ENCODE results near the gene TRIM10. TPM values are rescaled to one million over a fixed set of nuclear protein-coding genes. Genes with fewer than 3 reads are reported as not detected.
"Not testable (repeated sequence)": the region's sequence is repeated elsewhere in the genome, so short reads cannot be mapped to it uniquely, and the experiment has no call there.

Gene TRIM10
- total and polyA plus RNA-seq, 2 experiments from 2014 or later: 0.31 TPM; not detected in 1

DNA sequence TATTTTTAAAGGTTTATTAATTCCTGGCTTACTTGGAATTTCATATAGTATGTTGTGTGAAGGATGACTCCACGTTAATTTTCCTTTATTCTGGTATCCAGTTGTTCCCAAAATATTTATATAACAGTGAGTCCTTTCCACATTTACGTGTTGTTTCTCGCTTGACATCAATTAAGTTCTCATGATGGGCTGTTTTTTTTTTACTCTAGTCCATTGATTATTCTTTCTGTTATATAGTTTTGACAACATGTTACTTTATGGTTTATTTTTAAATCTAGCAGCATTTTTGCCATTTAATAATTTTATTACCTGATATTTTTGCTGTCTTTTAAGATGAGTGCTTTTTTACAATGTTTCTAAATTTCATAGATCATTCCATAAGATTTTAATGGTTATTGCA, 18.3 kb downstream of the TRIM10 start (continued):
- no peak for TF ChIP-seq CTCF (conservative IDR thresholded peaks at IDR 0.05; ENCODE audit: low read depth in 2 of 2)

DNA sequence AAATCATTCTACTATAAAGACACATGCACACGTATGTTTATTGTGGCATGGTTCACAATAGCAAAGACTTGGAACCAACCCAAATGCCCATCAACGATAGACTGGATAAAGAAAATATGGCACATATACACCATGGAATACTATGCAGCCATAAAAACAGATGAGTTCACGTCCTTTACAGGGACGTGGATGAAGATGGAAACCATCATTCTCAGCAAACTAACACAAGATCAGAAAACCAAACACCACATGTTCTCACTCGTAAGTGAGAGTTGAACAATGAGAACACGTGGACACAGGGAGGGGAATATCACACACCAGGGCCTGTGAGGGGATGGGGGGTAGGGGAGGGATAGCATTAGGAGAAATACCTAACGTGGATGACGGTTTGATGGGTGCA, 20.8 kb downstream of the TRIM10 start:
- H3K27ac Mint-ChIP-seq; H3K27me3 ChIP-seq (ENCODE audit: insufficient read depth); H3K4me2 ChIP-seq; DNase-seq (ENCODE audit: low spot score); H3K4me1 Mint-ChIP-seq; H3K9me3 Mint-ChIP-seq; H3K36me3 Mint-ChIP-seq (ENCODE audit: low read depth); H3K9me2 ChIP-seq (ENCODE audit: insufficient read depth); H3K4me3 ChIP-seq; H3K4me1 ChIP-seq (ENCODE audit: insufficient read depth); H3K4me3 Mint-ChIP-seq; H4K20me1 ChIP-seq (replicated peaks; ENCODE audit: insufficient read depth); H3K27me3 Mint-ChIP-seq (ENCODE audit: insufficient read depth, low read depth, poor library complexity); ATAC-seq; H3K27ac ChIP-seq (ENCODE audit: low read depth); H3K79me2 ChIP-seq (replicated peaks; ENCODE audit: insufficient read depth); H3F3A ChIP-seq (replicated peaks; ENCODE audit: low read depth); H2AFZ ChIP-seq; H3K36me3 ChIP-seq (ENCODE audit: insufficient read depth): not testable (repeated sequence)

- Histone ChIP-seq H3F3A (replicated peaks; ENCODE audit: low read depth) (no peaks in the 10 kb centered on the region), H3K36me3 (ENCODE audit: insufficient read depth) (no peaks in the 10 kb centered on the region), H3K27me3 (ENCODE audit: insufficient read depth) (peaks cover 15% of the 10 kb centered on the region; the same call in 1 of the 2 replicates), H3K9me2 (ENCODE audit: insufficient read depth) (no peaks in the 10 kb centered on the region), H2AFZ (no peak overlapping the region), H3K4me3 (no peak overlapping the region), H4K20me1 (replicated peaks; ENCODE audit: insufficient read depth) (no peaks in the 10 kb centered on the region), H3K27ac (ENCODE audit: low read depth) (no peak overlapping the region), H3K79me2 (replicated peaks; ENCODE audit: insufficient read depth) (no peaks in the 10 kb centered on the region), H3K4me2 (no peak overlapping the region), H3K4me1 (ENCODE audit: insufficient read depth) (no peaks in the 10 kb centered on the region)
- Mint-ChIP-seq H3K27ac (no peak overlapping the region), H3K9me3 (no peaks in the 10 kb centered on the region), H3K27me3 (ENCODE audit: insufficient read depth, low read depth, poor library complexity) (peaks cover 2% of the 10 kb centered on the region), H3K4me1 (no peaks in the 10 kb centered on the region), H3K36me3 (ENCODE audit: low read depth) (no peaks in the 10 kb centered on the region), H3K4me3 (no peak overlapping the region)
- DNase-seq (ENCODE audit: low spot score) (no peak), ATAC-seq (no peak)
- TF ChIP-seq JUNB (IDR thresholded peaks at IDR 0.05; ENCODE audit: unreplicated experiment) (no peak), STAT1 (IDR thresholded peaks at IDR 0.05; ENCODE audit: unreplicated experiment) (no peak), CREB1 (CRISPR knock-in tag; IDR thresholded peaks at IDR 0.05; ENCODE audit: low read depth) (no peak), EZH2phosphoT487 (IDR thresholded peaks at IDR 0.05; ENCODE audit: unreplicated experiment) (no peak), NANOG (IDR thresholded peaks at IDR 0.05; ENCODE audit: borderline replicate concordance) (no peak), ZNF331 (CRISPR knock-in tag; IDR thresholded peaks at IDR 0.05; ENCODE audit: low read depth) (no peak)
- TF ChIP-seq, protein P1, sequence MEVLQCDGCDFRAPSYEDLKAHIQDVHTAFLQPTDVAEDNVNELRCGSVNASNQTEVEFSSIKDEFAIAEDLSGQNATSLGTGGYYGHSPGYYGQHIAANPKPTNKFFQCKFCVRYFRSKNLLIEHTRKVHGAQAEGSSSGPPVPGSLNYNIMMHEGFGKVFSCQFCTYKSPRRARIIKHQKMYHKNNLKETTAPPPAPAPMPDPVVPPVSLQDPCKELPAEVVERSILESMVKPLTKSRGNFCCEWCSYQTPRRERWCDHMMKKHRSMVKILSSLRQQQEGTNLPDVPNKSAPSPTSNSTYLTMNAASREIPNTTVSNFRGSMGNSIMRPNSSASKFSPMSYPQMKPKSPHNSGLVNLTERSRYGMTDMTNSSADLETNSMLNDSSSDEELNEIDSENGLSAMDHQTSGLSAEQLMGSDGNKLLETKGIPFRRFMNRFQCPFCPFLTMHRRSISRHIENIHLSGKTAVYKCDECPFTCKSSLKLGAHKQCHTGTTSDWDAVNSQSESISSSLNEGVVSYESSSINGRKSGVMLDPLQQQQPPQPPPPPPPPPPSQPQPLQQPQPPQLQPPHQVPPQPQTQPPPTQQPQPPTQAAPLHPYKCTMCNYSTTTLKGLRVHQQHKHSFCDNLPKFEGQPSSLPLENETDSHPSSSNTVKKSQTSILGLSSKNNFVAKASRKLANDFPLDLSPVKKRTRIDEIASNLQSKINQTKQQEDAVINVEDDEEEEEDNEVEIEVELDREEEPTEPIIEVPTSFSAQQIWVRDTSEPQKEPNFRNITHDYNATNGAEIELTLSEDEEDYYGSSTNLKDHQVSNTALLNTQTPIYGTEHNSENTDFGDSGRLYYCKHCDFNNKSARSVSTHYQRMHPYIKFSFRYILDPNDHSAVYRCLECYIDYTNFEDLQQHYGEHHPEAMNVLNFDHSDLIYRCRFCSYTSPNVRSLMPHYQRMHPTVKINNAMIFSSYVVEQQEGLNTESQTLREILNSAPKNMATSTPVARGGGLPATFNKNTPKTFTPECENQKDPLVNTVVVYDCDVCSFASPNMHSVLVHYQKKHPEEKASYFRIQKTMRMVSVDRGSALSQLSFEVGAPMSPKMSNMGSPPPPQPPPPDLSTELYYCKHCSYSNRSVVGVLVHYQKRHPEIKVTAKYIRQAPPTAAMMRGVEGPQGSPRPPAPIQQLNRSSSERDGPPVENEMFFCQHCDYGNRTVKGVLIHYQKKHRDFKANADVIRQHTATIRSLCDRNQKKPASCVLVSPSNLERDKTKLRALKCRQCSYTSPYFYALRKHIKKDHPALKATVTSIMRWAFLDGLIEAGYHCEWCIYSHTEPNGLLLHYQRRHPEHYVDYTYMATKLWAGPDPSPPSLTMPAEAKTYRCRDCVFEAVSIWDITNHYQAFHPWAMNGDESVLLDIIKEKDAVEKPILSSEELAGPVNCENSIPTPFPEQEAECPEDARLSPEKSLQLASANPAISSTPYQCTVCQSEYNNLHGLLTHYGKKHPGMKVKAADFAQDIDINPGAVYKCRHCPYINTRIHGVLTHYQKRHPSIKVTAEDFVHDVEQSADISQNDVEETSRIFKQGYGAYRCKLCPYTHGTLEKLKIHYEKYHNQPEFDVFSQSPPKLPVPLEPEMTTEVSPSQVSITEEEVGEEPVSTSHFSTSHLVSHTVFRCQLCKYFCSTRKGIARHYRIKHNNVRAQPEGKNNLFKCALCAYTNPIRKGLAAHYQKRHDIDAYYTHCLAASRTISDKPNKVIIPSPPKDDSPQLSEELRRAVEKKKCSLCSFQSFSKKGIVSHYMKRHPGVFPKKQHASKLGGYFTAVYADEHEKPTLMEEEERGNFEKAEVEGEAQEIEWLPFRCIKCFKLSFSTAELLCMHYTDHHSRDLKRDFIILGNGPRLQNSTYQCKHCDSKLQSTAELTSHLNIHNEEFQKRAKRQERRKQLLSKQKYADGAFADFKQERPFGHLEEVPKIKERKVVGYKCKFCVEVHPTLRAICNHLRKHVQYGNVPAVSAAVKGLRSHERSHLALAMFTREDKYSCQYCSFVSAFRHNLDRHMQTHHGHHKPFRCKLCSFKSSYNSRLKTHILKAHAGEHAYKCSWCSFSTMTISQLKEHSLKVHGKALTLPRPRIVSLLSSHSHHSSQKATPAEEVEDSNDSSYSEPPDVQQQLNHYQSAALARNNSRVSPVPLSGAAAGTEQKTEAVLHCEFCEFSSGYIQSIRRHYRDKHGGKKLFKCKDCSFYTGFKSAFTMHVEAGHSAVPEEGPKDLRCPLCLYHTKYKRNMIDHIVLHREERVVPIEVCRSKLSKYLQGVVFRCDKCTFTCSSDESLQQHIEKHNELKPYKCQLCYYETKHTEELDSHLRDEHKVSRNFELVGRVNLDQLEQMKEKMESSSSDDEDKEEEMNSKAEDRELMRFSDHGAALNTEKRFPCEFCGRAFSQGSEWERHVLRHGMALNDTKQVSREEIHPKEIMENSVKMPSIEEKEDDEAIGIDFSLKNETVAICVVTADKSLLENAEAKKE (CRISPR knock-in tag; IDR thresholded peaks at IDR 0.05): no peak
These were observed 24.3 kb downstream of the TRIM10 start for GRCh38 chr6:30136570-30137286.

Measured in GM23338 (cell line).